HL-60 (cell line): Measurements from ENCODE around the gene QRSL1.
A peak's percentile ranks its signal among the peaks of the same experiment; 100 is the strongest.
"Not testable (repeated sequence)": the region's sequence is repeated elsewhere in the genome, so short reads cannot be mapped to it uniquely, and the experiment has no call there.

Experiments
- DNase-seq, 2 experiments: peaks; one replicate each; pipeline ENCODE4 v3.0.0-alpha.2; 2010 to 2020; ENCODE audit warnings: low read depth in 1 of 2, low spot score in 1 of 2
- H3K27ac ChIP-seq: fragments of 250-450 bp; sonication (Bioruptor Pico); replicated peaks from 2 replicates; pipeline ENCODE4 v1.5.1; 2020; ENCODE audit warnings: mild to moderate bottlenecking, moderate library complexity
- H3K27me3 ChIP-seq: fragments of 250-450 bp; sonication (Bioruptor Pico); 2 replicates; pipeline ENCODE4 v1.5.1; 2021; ENCODE audit warnings: mild to moderate bottlenecking, moderate library complexity; ENCODE audit not compliant: insufficient read depth, poor library complexity, severe bottlenecking
- H3K4me3 ChIP-seq: replicated peaks from 2 replicates; pipeline ENCODE4 v1.5.1; 2011; ENCODE audit warnings: mild to moderate bottlenecking, control low read depth, low read length; ENCODE audit not compliant: insufficient read depth
- GABPA ChIP-seq: IDR thresholded peaks from 2 replicates; pipeline ENCODE4 v1.6.1; 2012; ENCODE audit warnings: low read depth
- POLR2AphosphoS5 ChIP-seq: IDR thresholded peaks from 2 replicates; pipeline ENCODE4 v1.6.1; 2012; ENCODE audit warnings: low read depth
- SPI1 ChIP-seq: IDR thresholded peaks from 2 replicates; pipeline ENCODE4 v1.6.1; 2012; ENCODE audit warnings: low read depth, mild to moderate bottlenecking, borderline replicate concordance
- TF ChIP-seq, protein P1 (sequence below): IDR thresholded peaks from one replicate; pipeline ENCODE4 v1.5.1; 2011; ENCODE audit warnings: low read length, control low read depth, inconsistent platforms; ENCODE audit not compliant: insufficient read depth
- TF ChIP-seq, protein P2 (sequence below): IDR thresholded peaks from 2 replicates; pipeline ENCODE4 v1.6.1; 2012; ENCODE audit warnings: low read depth; ENCODE audit not compliant: insufficient replicate concordance

The QRSL1 gene

DNA sequence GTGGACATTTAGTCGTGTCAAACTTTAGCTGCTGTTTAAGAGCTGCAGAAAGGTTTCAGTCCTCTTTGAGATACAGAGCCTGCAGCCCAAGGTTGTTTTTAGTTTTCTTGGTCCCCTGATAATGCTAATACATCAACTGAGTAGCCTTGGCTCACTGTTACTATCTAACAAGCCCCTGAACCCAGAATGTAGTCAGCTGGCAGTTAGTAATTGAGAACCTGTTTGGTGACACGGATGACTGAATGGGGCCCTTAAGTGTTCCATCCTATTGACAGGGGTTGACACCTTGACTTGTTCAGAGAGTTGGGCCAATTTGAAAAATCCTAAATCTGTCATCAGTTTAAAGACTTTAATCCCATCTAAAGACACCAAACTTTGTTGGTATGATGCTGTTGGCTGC, 2.9 kb upstream of the QRSL1 start:
- no peaks in the 10 kb centered on the region for H3K27me3 ChIP-seq
- no peak overlapping the region for H3K4me3 ChIP-seq
- TF ChIP-seq, protein P1, sequence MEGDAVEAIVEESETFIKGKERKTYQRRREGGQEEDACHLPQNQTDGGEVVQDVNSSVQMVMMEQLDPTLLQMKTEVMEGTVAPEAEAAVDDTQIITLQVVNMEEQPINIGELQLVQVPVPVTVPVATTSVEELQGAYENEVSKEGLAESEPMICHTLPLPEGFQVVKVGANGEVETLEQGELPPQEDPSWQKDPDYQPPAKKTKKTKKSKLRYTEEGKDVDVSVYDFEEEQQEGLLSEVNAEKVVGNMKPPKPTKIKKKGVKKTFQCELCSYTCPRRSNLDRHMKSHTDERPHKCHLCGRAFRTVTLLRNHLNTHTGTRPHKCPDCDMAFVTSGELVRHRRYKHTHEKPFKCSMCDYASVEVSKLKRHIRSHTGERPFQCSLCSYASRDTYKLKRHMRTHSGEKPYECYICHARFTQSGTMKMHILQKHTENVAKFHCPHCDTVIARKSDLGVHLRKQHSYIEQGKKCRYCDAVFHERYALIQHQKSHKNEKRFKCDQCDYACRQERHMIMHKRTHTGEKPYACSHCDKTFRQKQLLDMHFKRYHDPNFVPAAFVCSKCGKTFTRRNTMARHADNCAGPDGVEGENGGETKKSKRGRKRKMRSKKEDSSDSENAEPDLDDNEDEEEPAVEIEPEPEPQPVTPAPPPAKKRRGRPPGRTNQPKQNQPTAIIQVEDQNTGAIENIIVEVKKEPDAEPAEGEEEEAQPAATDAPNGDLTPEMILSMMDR, result no peak
- TF ChIP-seq SPI1 (no peak), POLR2AphosphoS5 (no peak), GABPA (no peak)
- TF ChIP-seq, protein P2, sequence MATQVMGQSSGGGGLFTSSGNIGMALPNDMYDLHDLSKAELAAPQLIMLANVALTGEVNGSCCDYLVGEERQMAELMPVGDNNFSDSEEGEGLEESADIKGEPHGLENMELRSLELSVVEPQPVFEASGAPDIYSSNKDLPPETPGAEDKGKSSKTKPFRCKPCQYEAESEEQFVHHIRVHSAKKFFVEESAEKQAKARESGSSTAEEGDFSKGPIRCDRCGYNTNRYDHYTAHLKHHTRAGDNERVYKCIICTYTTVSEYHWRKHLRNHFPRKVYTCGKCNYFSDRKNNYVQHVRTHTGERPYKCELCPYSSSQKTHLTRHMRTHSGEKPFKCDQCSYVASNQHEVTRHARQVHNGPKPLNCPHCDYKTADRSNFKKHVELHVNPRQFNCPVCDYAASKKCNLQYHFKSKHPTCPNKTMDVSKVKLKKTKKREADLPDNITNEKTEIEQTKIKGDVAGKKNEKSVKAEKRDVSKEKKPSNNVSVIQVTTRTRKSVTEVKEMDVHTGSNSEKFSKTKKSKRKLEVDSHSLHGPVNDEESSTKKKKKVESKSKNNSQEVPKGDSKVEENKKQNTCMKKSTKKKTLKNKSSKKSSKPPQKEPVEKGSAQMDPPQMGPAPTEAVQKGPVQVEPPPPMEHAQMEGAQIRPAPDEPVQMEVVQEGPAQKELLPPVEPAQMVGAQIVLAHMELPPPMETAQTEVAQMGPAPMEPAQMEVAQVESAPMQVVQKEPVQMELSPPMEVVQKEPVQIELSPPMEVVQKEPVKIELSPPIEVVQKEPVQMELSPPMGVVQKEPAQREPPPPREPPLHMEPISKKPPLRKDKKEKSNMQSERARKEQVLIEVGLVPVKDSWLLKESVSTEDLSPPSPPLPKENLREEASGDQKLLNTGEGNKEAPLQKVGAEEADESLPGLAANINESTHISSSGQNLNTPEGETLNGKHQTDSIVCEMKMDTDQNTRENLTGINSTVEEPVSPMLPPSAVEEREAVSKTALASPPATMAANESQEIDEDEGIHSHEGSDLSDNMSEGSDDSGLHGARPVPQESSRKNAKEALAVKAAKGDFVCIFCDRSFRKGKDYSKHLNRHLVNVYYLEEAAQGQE, result no peak
- no peak for DNase-seq
- H3K27ac ChIP-seq, result no peak overlapping the region

DNA sequence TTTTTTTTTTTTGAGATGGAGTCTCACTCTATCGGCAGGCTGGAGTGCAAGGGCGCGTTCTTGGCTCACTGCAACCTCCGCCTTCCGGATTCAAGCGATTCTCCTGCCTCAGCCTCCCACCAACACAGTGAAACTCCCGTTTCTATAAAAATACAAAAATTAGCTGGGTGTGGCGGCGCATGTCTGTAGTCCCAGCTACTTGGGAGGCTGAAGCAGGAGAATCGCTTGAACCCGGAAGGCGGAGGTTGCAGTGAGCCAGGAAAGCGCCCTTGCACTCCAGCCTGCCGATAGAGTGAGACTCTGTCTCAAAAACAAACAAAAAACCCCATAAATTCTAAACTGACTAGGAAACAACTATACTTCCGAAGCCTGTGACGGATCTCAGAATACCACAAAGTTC, 1.6 kb upstream of the QRSL1 start:
- DNase-seq, H3K27me3 ChIP-seq, H3K4me3 ChIP-seq, H3K27ac ChIP-seq: not testable (repeated sequence)

DNA sequence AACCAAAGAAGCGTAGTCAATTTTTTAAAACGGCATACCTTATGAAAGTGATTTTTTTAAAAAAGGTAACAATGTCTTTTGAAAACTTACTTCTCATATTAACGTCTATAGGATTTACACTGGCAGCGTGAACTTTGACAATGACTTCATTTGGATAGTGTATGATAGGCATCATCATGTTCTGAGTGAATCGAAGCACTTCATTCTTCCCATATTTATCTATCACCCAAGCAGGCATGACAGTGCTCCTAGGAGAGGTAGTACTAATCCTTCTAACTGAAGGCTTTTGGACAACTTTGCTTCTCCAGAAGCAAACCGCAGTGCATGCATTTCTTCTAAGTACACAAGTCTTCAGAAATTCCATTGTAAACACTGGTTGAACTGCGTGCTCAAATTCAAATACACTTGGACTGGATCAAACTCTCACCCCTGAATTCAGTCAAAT, 698 bp upstream of the QRSL1 start:
- Histone ChIP-seq H3K4me3 (peak overlapping the region; percentile 77), H3K27me3 (no peaks in the 10 kb centered on the region), H3K27ac (peak overlapping the region; percentile 86)
- DNase-seq, result peak in 1 of 2 experiments; percentile 14
- TF ChIP-seq, protein P1, result no peak
- no peak for TF ChIP-seq POLR2AphosphoS5
- TF ChIP-seq, protein P2, result no peak
- TF ChIP-seq GABPA, result no peak
- TF ChIP-seq SPI1, result no peak

DNA sequence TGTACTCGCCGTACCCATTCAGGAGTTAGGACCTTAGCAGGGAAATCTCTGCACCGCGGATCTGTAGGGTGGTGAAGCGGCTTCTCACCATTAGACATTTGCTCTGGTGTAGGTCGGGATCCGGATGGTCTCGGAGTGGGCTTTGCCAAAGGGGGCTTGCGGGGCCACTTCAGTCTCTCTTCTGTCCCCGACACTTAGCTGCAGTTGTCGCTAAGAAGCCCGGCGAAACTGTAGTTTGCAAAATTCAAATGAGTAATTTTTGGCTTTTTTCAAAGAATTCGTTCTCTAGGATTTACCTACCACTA, 433 bp downstream of the QRSL1 start:
- H3K4me3 ChIP-seq, result peak overlapping the region; percentile 77
- peak overlapping the region; percentile 86 for H3K27ac ChIP-seq
- no peaks in the 10 kb centered on the region for H3K27me3 ChIP-seq
- no peak for DNase-seq
- no peak for TF ChIP-seq SPI1
- TF ChIP-seq, protein P2, result peak; percentile 4
